ENCODE data around the gene CLCN3. TPM values are rescaled to one million over a fixed set of nuclear protein-coding genes. Genes with fewer than 3 reads are reported as not detected.

CLCN3 gene
- total RNA-seq, 4 donors from 2014 or later: 43.7 to 58.5 (median 51.7) TPM

GRCh38 chr4:169662206-169662605 lies 41.8 kb downstream of the CLCN3 start:
- H3K4me3 ChIP-seq: no peak overlapping the region
- no peaks in the 10 kb centered on the region for H3K27me3 ChIP-seq
- no peaks in the 10 kb centered on the region for H3K36me3 ChIP-seq
- no peaks in the 10 kb centered on the region for H3K9me3 ChIP-seq
- peaks cover 45% of the 10 kb centered on the region for H3K4me1 ChIP-seq
- TF ChIP-seq POLR2A (IDR thresholded peaks at IDR 0.05) (no peak), CTCF (IDR thresholded peaks at IDR 0.05) (no peak), EP300 (IDR thresholded peaks at IDR 0.05) (no peak), POLR2AphosphoS5 (IDR thresholded peaks at IDR 0.05) (no peak)
- no peak for DNase-seq (ENCODE audit: low spot score in 2 of 2)
- H3K27ac ChIP-seq: no peak overlapping the region
- 87% methylated on average over 3 of the region's 3 CpGs for WGBS

DNA sequence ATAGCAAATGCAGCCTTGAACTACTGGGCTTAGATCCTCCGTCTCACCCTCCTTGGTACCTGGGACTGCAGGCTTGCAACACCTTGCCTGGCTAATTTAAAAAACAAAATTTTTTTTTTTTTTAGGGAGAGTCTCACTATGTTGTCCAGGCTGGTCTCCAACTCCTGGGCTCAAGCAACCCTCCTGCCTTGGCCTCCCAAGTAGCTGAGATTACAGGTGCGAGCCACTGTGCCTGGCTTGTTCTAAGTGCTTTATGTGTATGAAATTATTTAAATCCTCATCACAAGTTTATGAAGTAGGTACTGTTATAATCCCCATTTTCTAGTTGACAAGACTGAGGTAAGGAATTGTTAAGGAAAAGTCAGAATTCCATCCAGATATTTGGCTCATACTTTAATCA lies 43.0 kb downstream of the CLCN3 start:
- Histone ChIP-seq H3K4me3 (no peak overlapping the region), H3K27ac (no peak overlapping the region), H3K9me3 (no peaks in the 10 kb centered on the region), H3K4me1 (peaks cover 39% of the 10 kb centered on the region), H3K36me3 (no peaks in the 10 kb centered on the region), H3K27me3 (no peaks in the 10 kb centered on the region)
- 93% methylated on average over 2 of the region's 2 CpGs for whole genome bisulfite sequencing
- TF ChIP-seq CTCF (IDR thresholded peaks at IDR 0.05) (no peak), POLR2AphosphoS5 (IDR thresholded peaks at IDR 0.05) (no peak), EP300 (IDR thresholded peaks at IDR 0.05) (no peak), POLR2A (IDR thresholded peaks at IDR 0.05) (no peak)
- DNase-seq (ENCODE audit: low spot score in 2 of 2): no peak

DNA sequence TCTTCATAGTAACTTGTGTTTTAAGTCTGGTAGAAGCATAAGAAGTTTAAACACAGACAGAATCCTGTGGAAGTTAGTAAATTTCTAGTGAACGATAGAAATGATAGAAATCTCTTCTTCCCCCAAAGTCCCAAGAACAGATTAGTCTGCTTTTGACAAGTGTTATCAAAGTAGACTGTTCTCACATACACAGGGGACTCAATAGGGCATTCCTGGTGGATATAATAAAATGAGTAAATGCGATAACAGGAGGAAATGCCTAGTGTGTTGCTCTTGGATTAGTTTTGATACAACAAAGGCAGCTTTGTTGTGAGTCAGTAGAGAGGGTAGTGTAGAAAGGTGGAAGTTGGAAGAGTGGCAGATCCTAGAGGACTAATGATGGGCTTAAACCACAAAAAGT lies 43.5 kb downstream of the CLCN3 start:
- 66% methylated on average over 2 of the region's 2 CpGs for WGBS

DNA sequence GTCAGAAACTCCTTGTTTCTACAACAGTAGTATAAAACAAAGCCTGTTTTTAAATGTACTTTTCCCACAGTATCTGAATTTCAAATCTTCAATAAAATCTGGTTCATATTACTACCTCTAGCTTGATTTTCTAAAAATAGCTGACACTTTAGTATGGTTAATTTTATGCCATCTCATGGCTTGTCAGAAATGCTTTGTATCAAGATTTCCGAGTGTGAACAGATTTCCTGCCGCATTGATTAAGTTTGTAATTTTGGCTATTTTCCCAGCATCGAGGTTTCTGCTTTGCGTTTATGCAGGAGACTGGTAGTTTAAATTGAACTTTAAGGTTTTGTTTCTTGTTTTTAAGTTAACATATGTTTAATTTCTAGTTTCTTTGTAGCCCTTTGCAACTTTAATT lies 44.2 kb downstream of the CLCN3 start:
- no peak overlapping the region for H3K27ac ChIP-seq
- TF ChIP-seq POLR2A (IDR thresholded peaks at IDR 0.05) (no peak), POLR2AphosphoS5 (IDR thresholded peaks at IDR 0.05) (no peak), EP300 (IDR thresholded peaks at IDR 0.05) (no peak)
- no peak overlapping the region for H3K4me3 ChIP-seq
- H3K36me3 ChIP-seq: no peaks in the 10 kb centered on the region
- peaks cover 27% of the 10 kb centered on the region for H3K4me1 ChIP-seq
- WGBS: 19% methylated on average over 4 of the region's 4 CpGs
- no peak for DNase-seq (ENCODE audit: low spot score in 2 of 2)
- no peaks in the 10 kb centered on the region for H3K9me3 ChIP-seq
- H3K27me3 ChIP-seq: no peaks in the 10 kb centered on the region

More for the DNA sequence above, 43.5 kb downstream of the CLCN3 start:
- Histone ChIP-seq H3K9me3 (no peaks in the 10 kb centered on the region), H3K27me3 (no peaks in the 10 kb centered on the region), H3K4me1 (peaks cover 35% of the 10 kb centered on the region), H3K36me3 (no peaks in the 10 kb centered on the region), H3K4me3 (no peak overlapping the region), H3K27ac (no peak overlapping the region)
- TF ChIP-seq CTCF (IDR thresholded peaks at IDR 0.05) (no peak), EP300 (IDR thresholded peaks at IDR 0.05) (no peak), POLR2A (IDR thresholded peaks at IDR 0.05) (no peak), POLR2AphosphoS5 (IDR thresholded peaks at IDR 0.05) (no peak)
- DNase-seq (ENCODE audit: low spot score in 2 of 2): no peak

DNA sequence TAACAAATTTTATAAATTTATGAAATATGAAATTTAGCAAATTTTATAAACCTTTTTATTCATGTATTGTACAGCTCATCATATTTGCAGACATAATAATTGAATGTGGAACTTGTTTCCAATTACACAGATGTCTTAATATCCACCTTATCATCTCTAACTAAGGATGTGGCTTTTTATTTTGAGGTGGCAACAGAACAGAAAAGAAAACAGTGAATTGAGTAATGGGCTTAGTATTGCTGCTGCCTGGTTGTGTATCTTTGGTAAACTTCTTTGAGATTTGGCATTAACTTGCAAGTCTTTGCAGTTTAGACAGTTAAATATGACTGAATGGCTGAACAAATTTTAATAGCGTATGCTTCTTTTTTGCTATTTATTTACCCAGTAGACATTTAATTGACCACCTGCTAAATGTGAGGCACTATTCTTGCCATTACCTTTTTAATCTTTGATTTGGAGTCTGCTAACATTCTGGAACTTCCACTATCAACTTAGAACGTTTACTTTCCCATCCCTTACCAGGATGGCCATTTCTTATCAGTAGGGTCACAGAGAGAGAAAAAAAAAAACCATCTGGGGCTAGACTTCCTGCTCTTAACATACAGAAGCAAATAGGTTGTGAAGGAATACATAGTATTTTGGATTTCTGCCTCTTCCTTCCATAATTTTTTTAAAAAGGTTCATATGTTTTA lies 44.8 kb downstream of the CLCN3 start:
- H3K4me3 ChIP-seq: no peak overlapping the region
- peaks cover 25% of the 10 kb centered on the region for H3K4me1 ChIP-seq
- DNase-seq (ENCODE audit: low spot score in 2 of 2): no peak
- no peaks in the 10 kb centered on the region for H3K27me3 ChIP-seq
- no peak overlapping the region for H3K27ac ChIP-seq
- WGBS: 74% methylated on average over 2 of the region's 2 CpGs
- TF ChIP-seq POLR2AphosphoS5 (IDR thresholded peaks at IDR 0.05) (no peak), CTCF (IDR thresholded peaks at IDR 0.05) (no peak), EP300 (IDR thresholded peaks at IDR 0.05) (no peak), POLR2A (IDR thresholded peaks at IDR 0.05) (no peak)
- H3K36me3 ChIP-seq: no peaks in the 10 kb centered on the region
- no peaks in the 10 kb centered on the region for H3K9me3 ChIP-seq
